Measurements from ENCODE around the gene GPC2.

GPC2 gene

DNA sequence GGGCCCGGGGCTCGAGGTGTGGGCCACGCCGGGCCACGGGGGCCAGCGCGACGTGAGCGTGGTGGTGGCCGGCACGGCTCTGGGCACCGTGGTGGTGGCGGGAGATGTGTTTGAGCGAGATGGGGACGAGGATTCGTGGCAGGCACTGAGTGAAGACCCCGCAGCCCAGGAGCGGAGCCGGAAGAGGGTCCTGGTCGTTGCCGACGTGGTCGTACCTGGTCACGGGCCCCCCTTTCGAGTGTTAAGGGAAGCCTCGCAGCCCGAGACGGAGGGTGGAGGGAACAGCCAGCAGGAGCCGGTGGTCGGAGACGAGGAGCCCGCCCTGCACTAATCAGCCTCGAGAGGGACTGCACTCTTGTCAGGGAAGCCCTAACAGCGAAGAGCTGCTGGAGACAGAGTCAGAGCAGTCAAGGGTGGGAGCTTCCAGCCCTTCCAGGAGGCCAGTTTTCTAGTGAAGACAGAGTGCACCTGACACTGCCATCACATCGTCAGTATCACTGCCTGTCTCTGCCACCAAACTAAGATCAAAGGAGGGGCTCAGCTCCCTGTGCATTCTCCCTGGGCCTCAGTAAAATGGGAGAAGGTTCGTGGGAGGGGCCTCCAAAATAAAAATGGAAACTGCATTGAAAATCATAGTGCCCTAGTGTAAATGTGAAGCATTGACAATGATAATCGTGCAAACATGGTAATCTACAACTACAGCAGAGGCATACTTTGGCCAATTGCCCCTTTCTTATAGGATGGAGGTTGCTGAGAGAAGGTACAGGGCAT is 49.1 kb downstream of the GPC2 start:
- H3K4me3 ChIP-seq (replicated peaks; ENCODE audit: low read depth, low read length): peak overlapping the region; percentile 90
- no peak for DNase-seq (ENCODE audit: low read depth)
- TF ChIP-seq, protein P1, sequence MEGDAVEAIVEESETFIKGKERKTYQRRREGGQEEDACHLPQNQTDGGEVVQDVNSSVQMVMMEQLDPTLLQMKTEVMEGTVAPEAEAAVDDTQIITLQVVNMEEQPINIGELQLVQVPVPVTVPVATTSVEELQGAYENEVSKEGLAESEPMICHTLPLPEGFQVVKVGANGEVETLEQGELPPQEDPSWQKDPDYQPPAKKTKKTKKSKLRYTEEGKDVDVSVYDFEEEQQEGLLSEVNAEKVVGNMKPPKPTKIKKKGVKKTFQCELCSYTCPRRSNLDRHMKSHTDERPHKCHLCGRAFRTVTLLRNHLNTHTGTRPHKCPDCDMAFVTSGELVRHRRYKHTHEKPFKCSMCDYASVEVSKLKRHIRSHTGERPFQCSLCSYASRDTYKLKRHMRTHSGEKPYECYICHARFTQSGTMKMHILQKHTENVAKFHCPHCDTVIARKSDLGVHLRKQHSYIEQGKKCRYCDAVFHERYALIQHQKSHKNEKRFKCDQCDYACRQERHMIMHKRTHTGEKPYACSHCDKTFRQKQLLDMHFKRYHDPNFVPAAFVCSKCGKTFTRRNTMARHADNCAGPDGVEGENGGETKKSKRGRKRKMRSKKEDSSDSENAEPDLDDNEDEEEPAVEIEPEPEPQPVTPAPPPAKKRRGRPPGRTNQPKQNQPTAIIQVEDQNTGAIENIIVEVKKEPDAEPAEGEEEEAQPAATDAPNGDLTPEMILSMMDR (IDR thresholded peaks at IDR 0.05; ENCODE audit: low read length, missing control alignments): no peak

DNA sequence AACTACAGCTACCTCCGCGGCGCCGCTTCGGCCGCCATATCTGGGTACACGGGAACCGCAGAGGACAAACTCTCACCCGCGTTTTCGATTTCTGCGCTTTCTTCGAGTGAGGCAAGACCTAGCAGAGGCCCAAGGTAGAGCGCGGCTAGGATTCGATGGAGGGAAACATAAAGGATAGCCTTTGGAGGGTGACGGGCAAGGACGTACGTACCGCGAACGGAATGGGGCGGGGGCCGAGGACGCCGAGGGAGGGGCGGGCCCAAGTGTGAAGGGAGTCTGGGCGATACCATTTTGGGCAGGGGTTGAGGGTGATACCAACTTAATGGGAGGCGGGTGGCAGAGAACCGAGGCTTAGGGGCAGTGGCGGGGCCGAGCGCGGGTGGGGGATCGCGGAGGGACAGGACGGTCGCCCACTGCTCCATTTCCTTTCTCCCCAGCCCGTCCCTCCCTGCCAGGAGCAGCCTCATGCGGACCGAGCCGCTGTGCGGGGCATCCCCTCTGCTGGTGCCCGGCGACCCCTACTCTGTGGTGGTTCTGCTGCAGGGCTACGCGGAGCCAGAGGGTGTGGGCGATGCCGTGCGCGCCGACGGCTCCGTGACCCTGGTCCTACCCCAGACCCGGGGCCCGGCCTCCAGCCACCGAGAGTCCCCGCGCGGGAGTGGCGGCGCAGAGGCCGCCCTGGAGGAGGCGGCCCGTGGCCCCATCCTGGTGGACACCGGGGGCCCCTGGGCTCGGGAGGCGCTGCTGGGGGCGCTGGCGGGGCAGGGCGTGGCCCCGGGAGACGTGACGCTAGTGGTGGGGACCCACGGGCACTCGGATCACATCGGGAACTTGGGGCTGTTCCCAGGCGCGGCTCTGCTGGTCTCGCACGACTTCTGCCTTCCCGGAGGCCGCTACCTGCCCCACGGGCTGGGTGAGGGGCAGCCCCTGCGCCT is 50.0 kb downstream of the GPC2 start, which contains the start of gene MBLAC1:
TSS of gene MBLAC1 (plus strand) at position 37 of the 935 bp plus-strand sequence. CDS start at position 466, 429 bp downstream.
- peak within 1 kb of the TSS; percentile 90 for H3K4me3 ChIP-seq (replicated peaks; ENCODE audit: low read depth, low read length)
- DNase-seq (ENCODE audit: low read depth): peak; percentile 95
- TF ChIP-seq, protein P1 (IDR thresholded peaks at IDR 0.05; ENCODE audit: low read length, missing control alignments): no peak

DNA sequence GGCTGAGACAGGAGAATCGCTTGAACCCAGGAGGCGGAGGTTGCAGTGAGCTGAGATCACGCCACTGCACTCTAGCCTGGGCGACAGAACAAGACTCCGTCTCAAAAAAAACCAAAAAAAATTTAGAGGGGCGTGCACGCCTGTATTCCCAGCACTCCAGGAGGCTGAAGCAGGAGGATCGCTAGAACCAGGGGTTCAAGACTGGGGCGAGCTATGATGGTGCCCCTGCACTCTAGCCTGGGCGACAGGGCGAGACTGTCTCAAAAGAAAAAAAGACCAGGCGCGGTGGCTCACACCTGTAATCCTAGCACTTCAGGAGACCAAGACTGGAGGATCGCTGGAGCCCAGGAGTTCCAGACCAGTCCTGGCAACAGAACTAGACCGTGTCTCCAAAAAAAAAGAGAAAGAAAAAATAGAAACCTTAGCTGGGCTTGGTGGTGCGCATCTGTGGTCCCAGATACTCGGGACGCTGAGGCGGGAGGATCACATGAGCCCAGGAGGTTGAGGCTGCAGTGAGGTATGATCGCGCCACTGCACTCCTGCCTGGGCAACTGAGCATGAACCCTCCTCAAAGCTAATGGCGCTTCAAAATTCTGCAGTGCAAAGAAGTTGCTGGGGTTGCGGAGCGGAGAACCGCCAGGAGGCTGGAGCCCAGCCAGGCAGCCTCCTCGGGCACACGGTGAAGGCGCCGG is 50.8 kb downstream of the GPC2 start:
- no peak for DNase-seq (ENCODE audit: low read depth)
- H3K4me3 ChIP-seq (replicated peaks; ENCODE audit: low read depth, low read length): peak overlapping the region; percentile 90
- TF ChIP-seq, protein P1 (IDR thresholded peaks at IDR 0.05; ENCODE audit: low read length, missing control alignments): no peak

GRCh38 chr7:100124301-100125230 is 52.6 kb downstream of the GPC2 start:
- TF ChIP-seq, protein P1 (IDR thresholded peaks at IDR 0.05; ENCODE audit: low read length, missing control alignments): no peak
- DNase-seq (ENCODE audit: low read depth): no peak
- H3K4me3 ChIP-seq (replicated peaks; ENCODE audit: low read depth, low read length): no peak overlapping the region

DNA sequence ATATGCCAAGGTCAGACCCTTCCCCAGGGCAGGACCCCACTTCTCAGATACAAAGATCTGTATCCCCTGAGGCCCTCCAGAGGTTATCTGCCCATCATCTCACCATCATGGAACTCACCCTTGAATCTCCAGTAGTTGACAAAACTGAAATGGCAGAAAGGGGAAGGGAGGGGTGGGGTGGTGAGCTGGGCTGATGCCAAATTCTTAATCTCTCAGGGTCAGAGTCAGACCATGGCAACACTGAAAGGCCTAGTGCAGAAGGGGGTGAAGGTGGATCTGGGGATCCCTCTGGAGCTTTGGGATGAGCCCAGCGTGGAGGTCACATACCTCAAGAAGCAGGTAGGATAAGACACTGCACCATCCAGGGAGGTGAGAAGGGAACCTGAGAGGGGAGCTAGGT is 54.6 kb downstream of the GPC2 start:
- TF ChIP-seq, protein P1 (IDR thresholded peaks at IDR 0.05; ENCODE audit: low read length, missing control alignments): no peak

DNA sequence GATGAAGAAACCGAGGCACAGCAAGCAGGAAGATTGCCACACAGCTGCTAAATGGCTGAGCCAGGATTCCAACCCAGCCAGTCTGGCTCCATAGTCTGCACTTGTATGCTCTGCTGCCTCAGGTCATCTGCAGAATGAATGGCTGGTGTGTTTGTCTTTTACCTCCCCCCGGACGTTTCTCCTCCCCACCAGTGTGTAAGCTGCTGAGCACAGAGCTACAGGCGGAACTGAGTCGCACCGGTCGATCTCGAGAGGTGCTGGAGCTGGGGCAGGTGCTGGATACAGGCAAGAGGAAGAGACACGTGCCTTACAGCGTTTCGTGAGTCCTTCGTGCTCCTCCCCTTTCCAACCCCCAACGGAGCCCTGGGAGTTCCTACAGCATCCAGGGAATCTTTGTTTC is 55.1 kb downstream of the GPC2 start:
- TF ChIP-seq, protein P1 (IDR thresholded peaks at IDR 0.05; ENCODE audit: low read length, missing control alignments): no peak
- DNase-seq (ENCODE audit: low read depth): no peak
- no peak overlapping the region for H3K4me3 ChIP-seq (replicated peaks; ENCODE audit: low read depth, low read length)

More for the DNA sequence above, 54.6 kb downstream of the GPC2 start:
- no peak overlapping the region for H3K4me3 ChIP-seq (replicated peaks; ENCODE audit: low read depth, low read length)
- DNase-seq (ENCODE audit: low read depth): no peak

All from fibroblast of pulmonary artery (primary cell).